Vagina (tissue), 2 donors: Measurements from ENCODE around the gene ZNF474. TPM values are rescaled to one million over a fixed set of nuclear protein-coding genes. Genes with fewer than 3 reads are reported as not detected.

Experiments
- DNase-seq, 2 donors: peaks; one replicate each; pipeline ENCODE4 v3.0.0-alpha.2; 2017; ENCODE audit errors: extremely low spot score in 2 of 2
- H3K27ac ChIP-seq: fragments of 200-600 bp; sonication (generic); one replicate; pipeline ENCODE4 v1.5.1; 2019
- H3K27me3 ChIP-seq: fragments of 200-600 bp; sonication (generic); one replicate; pipeline ENCODE4 v1.5.1; 2019
- H3K36me3 ChIP-seq, 2 donors: fragments of 200-600 bp; sonication (generic); one replicate each; pipeline ENCODE4 v1.5.1; 2017 to 2019
- H3K4me1 ChIP-seq: fragments of 200-600 bp; sonication (generic); one replicate; pipeline ENCODE4 v1.5.1; 2019
- H3K4me3 ChIP-seq, 2 donors: fragments of 200-600 bp; sonication (generic); 1 replicate in 1 of 2; 2 replicates in 1 of 2; pipeline ENCODE4 v1.5.1; 2016 to 2019
- H3K9me3 ChIP-seq: fragments of 200-600 bp; sonication (generic); one replicate; pipeline ENCODE4 v1.5.1; 2019
- POLR2A ChIP-seq, 2 donors: fragments of 450-650 bp; IDR thresholded peaks; one replicate each; pipeline ENCODE4 v1.6.1; 2017; ENCODE audit warnings: antibody characterized with exemption in 2 of 2, mild to moderate bottlenecking in 2 of 2, moderate library complexity in 2 of 2
- POLR2AphosphoS5 ChIP-seq, 2 donors: sonication (generic); formaldehyde crosslinking; IDR thresholded peaks; one replicate each; pipeline ENCODE4 v1.9.0; 2017; ENCODE audit warnings: antibody characterized with exemption in 2 of 2, mild to moderate bottlenecking in 2 of 2, low read depth in 1 of 2; ENCODE audit not compliant: insufficient read depth in 1 of 2
- intact Hi-C: fragments of 100-400 bp; cut with DNase I; formaldehyde crosslinking; loops from one replicate; pipeline ENCODE4 v1.15.1; 2023
- total RNA-seq: library from RNA; depleted of rRNA; stranded (reverse); fragments of >200 nt; gene quantifications from one replicate; pipeline ENCODE4 v1.2.3, GENCODE V29; 2016
- TF ChIP-seq, protein P1 (sequence below), 3 experiments: fragments of 450-650 bp in 2 of 3; fragments of 200-600 bp in 1 of 3; sonication (generic) in 1 of 3; IDR thresholded peaks; one replicate each; pipeline ENCODE4 v1.5.1; 2017 to 2019; ENCODE audit warnings: antibody characterized with exemption in 3 of 3, mild to moderate bottlenecking in 2 of 3, moderate library complexity in 2 of 3

The ZNF474 gene
- total RNA-seq, 1 donor from 2014 or later = 0.49 TPM

DNA sequence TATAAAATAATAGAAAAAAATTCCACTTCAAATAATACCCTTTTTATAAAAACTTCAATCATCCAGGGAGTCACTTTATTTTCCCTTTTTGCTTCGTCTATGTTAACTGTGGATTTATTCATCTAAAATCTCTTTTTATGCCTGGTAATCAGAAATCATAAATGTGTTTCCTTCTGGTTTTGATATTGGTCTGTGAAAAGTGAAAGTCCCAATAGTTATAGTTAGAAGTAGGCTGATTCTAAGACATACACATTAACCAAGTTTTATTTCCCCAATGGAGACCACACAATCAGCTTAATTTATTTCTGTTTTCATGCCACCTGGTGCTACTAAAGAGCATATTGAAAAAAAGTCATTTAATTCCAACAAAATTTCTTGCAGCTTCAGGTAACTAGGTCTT, 45.7 kb downstream of the ZNF474 start:
- DNase-seq = no peak
- H3K4me1 ChIP-seq = no peaks in the 10 kb centered on the region
- no peaks in the 10 kb centered on the region for H3K9me3 ChIP-seq
- H3K4me3 ChIP-seq = no peak overlapping the region
- H3K27ac ChIP-seq = no peak overlapping the region
- intact Hi-C loops = no loop called here
- no peaks in the 10 kb centered on the region for H3K27me3 ChIP-seq
- TF ChIP-seq POLR2A (IDR thresholded peaks at IDR 0.05) = no peak
- TF ChIP-seq, protein P1, sequence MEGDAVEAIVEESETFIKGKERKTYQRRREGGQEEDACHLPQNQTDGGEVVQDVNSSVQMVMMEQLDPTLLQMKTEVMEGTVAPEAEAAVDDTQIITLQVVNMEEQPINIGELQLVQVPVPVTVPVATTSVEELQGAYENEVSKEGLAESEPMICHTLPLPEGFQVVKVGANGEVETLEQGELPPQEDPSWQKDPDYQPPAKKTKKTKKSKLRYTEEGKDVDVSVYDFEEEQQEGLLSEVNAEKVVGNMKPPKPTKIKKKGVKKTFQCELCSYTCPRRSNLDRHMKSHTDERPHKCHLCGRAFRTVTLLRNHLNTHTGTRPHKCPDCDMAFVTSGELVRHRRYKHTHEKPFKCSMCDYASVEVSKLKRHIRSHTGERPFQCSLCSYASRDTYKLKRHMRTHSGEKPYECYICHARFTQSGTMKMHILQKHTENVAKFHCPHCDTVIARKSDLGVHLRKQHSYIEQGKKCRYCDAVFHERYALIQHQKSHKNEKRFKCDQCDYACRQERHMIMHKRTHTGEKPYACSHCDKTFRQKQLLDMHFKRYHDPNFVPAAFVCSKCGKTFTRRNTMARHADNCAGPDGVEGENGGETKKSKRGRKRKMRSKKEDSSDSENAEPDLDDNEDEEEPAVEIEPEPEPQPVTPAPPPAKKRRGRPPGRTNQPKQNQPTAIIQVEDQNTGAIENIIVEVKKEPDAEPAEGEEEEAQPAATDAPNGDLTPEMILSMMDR (IDR thresholded peaks at IDR 0.05) = no peak
- no peak for TF ChIP-seq POLR2AphosphoS5 (IDR thresholded peaks at IDR 0.05; ENCODE audit: insufficient read depth in 1 of 2, low read depth in 1 of 2)
- H3K36me3 ChIP-seq = no peaks in the 10 kb centered on the region

- peaks cover 2% of the 10 kb centered on the region for H3K4me1 ChIP-seq
- H3K36me3 ChIP-seq = no peaks in the 10 kb centered on the region
- H3K27me3 ChIP-seq = no peaks in the 10 kb centered on the region
- intact Hi-C loops = no loop called here
- no peak for DNase-seq
- no peak for TF ChIP-seq POLR2AphosphoS5 (IDR thresholded peaks at IDR 0.05; ENCODE audit: insufficient read depth in 1 of 2, low read depth in 1 of 2)
- no peak for TF ChIP-seq POLR2A (IDR thresholded peaks at IDR 0.05)
- TF ChIP-seq, protein P1 (IDR thresholded peaks at IDR 0.05) = no peak
- no peak overlapping the region for H3K4me3 ChIP-seq
- no peaks in the 10 kb centered on the region for H3K9me3 ChIP-seq
- no peak overlapping the region for H3K27ac ChIP-seq
Measured at GRCh38 chr5:122175852-122176251, 46.5 kb downstream of the ZNF474 start.

- H3K9me3 ChIP-seq = no peaks in the 10 kb centered on the region
- TF ChIP-seq, protein P1 (IDR thresholded peaks at IDR 0.05) = no peak
- TF ChIP-seq POLR2AphosphoS5 (IDR thresholded peaks at IDR 0.05; ENCODE audit: insufficient read depth in 1 of 2, low read depth in 1 of 2) (no peak), POLR2A (IDR thresholded peaks at IDR 0.05) (no peak)
- H3K36me3 ChIP-seq = no peaks in the 10 kb centered on the region
- intact Hi-C loops = no loop called here
- H3K27ac ChIP-seq = no peak overlapping the region
- no peak overlapping the region for H3K4me3 ChIP-seq
- H3K4me1 ChIP-seq = peaks cover 5% of the 10 kb centered on the region
- no peaks in the 10 kb centered on the region for H3K27me3 ChIP-seq
- DNase-seq = no peak
Measured at GRCh38 chr5:122177161-122177560, 47.8 kb downstream of the ZNF474 start.

- intact Hi-C loops = no loop called here
- Histone ChIP-seq H3K27ac (no peak overlapping the region), H3K4me1 (peaks cover 20% of the 10 kb centered on the region), H3K27me3 (no peaks in the 10 kb centered on the region), H3K36me3 (no peaks in the 10 kb centered on the region), H3K9me3 (no peaks in the 10 kb centered on the region), H3K4me3 (no peak overlapping the region)
- TF ChIP-seq, protein P1 (IDR thresholded peaks at IDR 0.05) = no peak
- TF ChIP-seq POLR2A (IDR thresholded peaks at IDR 0.05) (no peak), POLR2AphosphoS5 (IDR thresholded peaks at IDR 0.05; ENCODE audit: insufficient read depth in 1 of 2, low read depth in 1 of 2) (no peak)
- DNase-seq = no peak
Measured at GRCh38 chr5:122179701-122180100, 50.4 kb downstream of the ZNF474 start.

DNA sequence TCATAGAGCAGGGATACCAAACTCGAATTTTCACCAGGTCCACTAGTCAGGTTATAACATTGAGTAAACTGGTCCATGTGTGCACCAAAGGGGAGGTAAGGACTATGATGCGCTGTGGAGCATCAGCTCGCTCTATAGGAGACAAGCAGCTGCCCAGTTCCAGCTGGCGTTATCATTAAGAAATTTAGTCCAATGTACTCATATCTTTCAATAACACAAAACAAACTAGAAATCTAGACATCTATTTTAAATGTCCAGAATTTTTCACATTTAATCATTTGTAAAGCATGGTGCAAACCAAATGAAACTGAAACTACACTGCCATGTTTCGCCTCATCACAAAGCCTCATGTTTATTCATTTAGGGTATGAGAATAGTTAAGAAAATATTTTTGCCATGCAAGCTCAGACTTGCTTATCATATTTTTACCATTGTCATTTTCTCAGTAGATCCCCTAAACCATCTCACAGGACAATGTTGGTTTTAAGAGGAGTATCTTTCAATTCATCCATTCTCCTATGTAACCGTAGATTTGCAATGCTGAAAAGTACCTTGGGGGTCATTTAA, 50.9 kb downstream of the ZNF474 start:
- Histone ChIP-seq H3K9me3 (no peaks in the 10 kb centered on the region), H3K36me3 (no peaks in the 10 kb centered on the region), H3K27me3 (no peaks in the 10 kb centered on the region), H3K4me1 (peaks cover 20% of the 10 kb centered on the region), H3K4me3 (no peak overlapping the region), H3K27ac (no peak overlapping the region)
- intact Hi-C loops = no loop called here
- DNase-seq = no peak
- TF ChIP-seq, protein P1 (IDR thresholded peaks at IDR 0.05) = no peak
- TF ChIP-seq POLR2AphosphoS5 (IDR thresholded peaks at IDR 0.05; ENCODE audit: insufficient read depth in 1 of 2, low read depth in 1 of 2) = no peak
- no peak for TF ChIP-seq POLR2A (IDR thresholded peaks at IDR 0.05)
